Mesenchymal stem cell (in vitro differentiated cells and primary cell): Measurements from ENCODE around the gene KYAT1.
A peak's percentile ranks its signal among the peaks of the same experiment; 100 is the strongest.

Experiments used
- DNase-seq: peaks from one replicate; pipeline ENCODE4 v3.0.0-alpha.2; 2013
- H2AFZ ChIP-seq: one replicate; pipeline ENCODE4 v1.6.1; 2013; ENCODE audit warnings: low read depth, mild to moderate bottlenecking, control low read depth, inconsistent platforms, low read length, moderate library complexity
- H2AK5ac ChIP-seq: 2 replicates; pipeline ENCODE4 v1.6.1; 2013; ENCODE audit warnings: low read length, moderate library complexity, mild to moderate bottlenecking, inconsistent platforms; ENCODE audit not compliant: severe bottlenecking
- H2BK120ac ChIP-seq: one replicate; pipeline ENCODE4 v1.6.1; 2013; ENCODE audit warnings: low read depth, mild to moderate bottlenecking, inconsistent platforms, low read length, moderate library complexity
- H2BK12ac ChIP-seq, 2 experiments: one replicate each; pipeline ENCODE4 v1.6.1; 2013; ENCODE audit warnings: inconsistent platforms in 2 of 2, low read length in 2 of 2, mild to moderate bottlenecking in 2 of 2, moderate library complexity in 2 of 2, control low read depth in 1 of 2
- H2BK15ac ChIP-seq: one replicate; pipeline ENCODE4 v1.6.1; 2013; ENCODE audit warnings: mild to moderate bottlenecking, low read depth, inconsistent platforms; ENCODE audit not compliant: poor library complexity, severe bottlenecking
- H2BK5ac ChIP-seq: 2 replicates; pipeline ENCODE4 v1.6.1; 2013; ENCODE audit warnings: low read depth, mild to moderate bottlenecking, low read length, control low read depth, inconsistent platforms; ENCODE audit not compliant: poor library complexity, severe bottlenecking
- H3K14ac ChIP-seq, 2 experiments: one replicate each; pipeline ENCODE4 v1.6.1; 2013; ENCODE audit warnings: inconsistent platforms in 2 of 2, low read length in 2 of 2, control low read depth in 1 of 2, mild to moderate bottlenecking in 1 of 2, moderate library complexity in 1 of 2
- H3K18ac ChIP-seq, 2 experiments: one replicate each; pipeline ENCODE4 v1.6.1; 2013; ENCODE audit warnings: inconsistent platforms in 2 of 2, low read length in 2 of 2, control low read depth in 1 of 2, low read depth in 1 of 2, mild to moderate bottlenecking in 1 of 2
- H3K23ac ChIP-seq, 2 experiments: one replicate each; pipeline ENCODE4 v1.6.1; 2013; ENCODE audit warnings: inconsistent platforms in 2 of 2, low read length in 2 of 2, mild to moderate bottlenecking in 2 of 2, moderate library complexity in 2 of 2, control low read depth in 1 of 2
- H3K27ac ChIP-seq: 2 replicates; pipeline ENCODE4 v1.5.1; 2013; ENCODE audit warnings: mild to moderate bottlenecking, moderate library complexity, low read length, control low read depth, inconsistent platforms; ENCODE audit not compliant: poor library complexity, severe bottlenecking
- H3K27me3 ChIP-seq, 2 experiments: 2 replicates each; pipeline versions ENCODE4 v1.6.1 to v1.7.0; 2013; ENCODE audit warnings: low read length in 2 of 2, mild to moderate bottlenecking in 2 of 2, moderate library complexity in 2 of 2, control low read depth in 1 of 2, inconsistent platforms in 1 of 2; ENCODE audit not compliant: control insufficient read depth in 1 of 2, insufficient read depth in 1 of 2
- H3K36me3 ChIP-seq, 2 experiments: 2 replicates each; pipeline versions ENCODE4 v1.6.1 to v1.7.0; 2013; ENCODE audit warnings: low read length in 2 of 2, control low read depth in 1 of 2, inconsistent platforms in 1 of 2, low read depth in 1 of 2, mild to moderate bottlenecking in 1 of 2; ENCODE audit not compliant: insufficient read depth in 2 of 2, control insufficient read depth in 1 of 2
- H3K4ac ChIP-seq, 2 experiments: one replicate each; pipeline ENCODE4 v1.6.1; 2013; ENCODE audit warnings: inconsistent platforms in 2 of 2, low read length in 2 of 2, mild to moderate bottlenecking in 2 of 2, moderate library complexity in 2 of 2, control low read depth in 1 of 2, low read depth in 1 of 2
- H3K4me1 ChIP-seq: 2 replicates; pipeline ENCODE4 v1.6.1; 2013; ENCODE audit warnings: low read depth, low read length, control low read depth; ENCODE audit not compliant: control insufficient read depth, insufficient read depth
- H3K4me2 ChIP-seq: 2 replicates; pipeline ENCODE4 v1.6.1; 2013; ENCODE audit warnings: low read length, mild to moderate bottlenecking, inconsistent platforms; ENCODE audit not compliant: poor library complexity, severe bottlenecking
- H3K4me3 ChIP-seq, 2 experiments: 2 replicates each; pipeline versions ENCODE4 v1.5.1 to v1.7.0; 2013; ENCODE audit warnings: low read length in 2 of 2, mild to moderate bottlenecking in 2 of 2, control low read depth in 1 of 2, low read depth in 1 of 2; ENCODE audit not compliant: insufficient read depth in 1 of 2
- H3K79me1 ChIP-seq: replicated peaks from 2 replicates; pipeline ENCODE4 v1.6.1; 2013; ENCODE audit warnings: mild to moderate bottlenecking, control low read depth, low read length, inconsistent platforms; ENCODE audit not compliant: poor library complexity, severe bottlenecking
- H3K9ac ChIP-seq: 2 replicates; pipeline ENCODE4 v1.7.0; 2013; ENCODE audit warnings: mild to moderate bottlenecking, low read length, moderate library complexity
- H3K9me3 ChIP-seq: 2 replicates; pipeline ENCODE4 v1.7.0; 2013; ENCODE audit warnings: mild to moderate bottlenecking, low read length; ENCODE audit not compliant: control insufficient read depth
- H4K8ac ChIP-seq: one replicate; pipeline ENCODE4 v1.6.1; 2013; ENCODE audit warnings: inconsistent platforms, mild to moderate bottlenecking, low read length, moderate library complexity
- H4K91ac ChIP-seq: one replicate; pipeline ENCODE4 v1.6.1; 2013; ENCODE audit warnings: mild to moderate bottlenecking, low read length, inconsistent platforms
- WGBS: methylation state at CpG from one replicate; pipeline ENCODE4 v1.1.7; 2013; ENCODE audit warnings: mixed read lengths; 5-methylcytosine and 5-hydroxymethylcytosine counted together

KYAT1 gene

GRCh38 chr9:128790536-128790935 is 91.2 kb downstream of the KYAT1 start:
- Histone ChIP-seq H3K4me2 (no peak overlapping the region), H2BK12ac (no peak overlapping the region), H3K18ac (no peak overlapping the region), H3K36me3 (peaks cover 52% of the 10 kb centered on the region in 2 experiments), H2AK5ac (no peak overlapping the region), H3K4me1 (peaks cover 12% of the 10 kb centered on the region), H2BK15ac (no peak overlapping the region), H2AFZ (no peak overlapping the region), H3K79me1 (peaks cover 42% of the 10 kb centered on the region), H3K4me3 (no peak overlapping the region), H3K27ac (no peak overlapping the region), H3K14ac (no peak overlapping the region), H3K4ac (no peak overlapping the region), H3K9ac (no peak overlapping the region), H2BK5ac (no peak overlapping the region), H4K8ac (no peak overlapping the region), H3K27me3 (no peaks in the 10 kb centered on the region), H2BK120ac (no peak overlapping the region), H3K23ac (no peak overlapping the region), H4K91ac (no peak overlapping the region), H3K9me3 (no peaks in the 10 kb centered on the region)
- whole genome bisulfite sequencing = 99% methylated on average over 4 of the region's 4 CpGs
- DNase-seq = no peak

GRCh38 chr9:128788445-128788844 is 93.3 kb downstream of the KYAT1 start:
- no peaks in the 10 kb centered on the region for H3K9me3 ChIP-seq
- no peak overlapping the region for H2AFZ ChIP-seq
- no peak overlapping the region for H3K14ac ChIP-seq

GRCh38 chr9:128787659-128788058 is 94.1 kb downstream of the KYAT1 start:
- H3K4me3 ChIP-seq = peak overlapping the region; percentile 98 to 99

More at GRCh38 chr9:128788445-128788844, 93.3 kb downstream of the KYAT1 start:
- Histone ChIP-seq H4K8ac (no peak overlapping the region), H2AK5ac (no peak overlapping the region), H3K4me1 (peaks cover 12% of the 10 kb centered on the region), H3K27me3 (no peaks in the 10 kb centered on the region), H3K23ac (no peak overlapping the region), H2BK5ac (no peak overlapping the region), H3K4me3 (peak overlapping the region in 1 of 2 experiments; percentile 98), H3K79me1 (peaks cover 34% of the 10 kb centered on the region), H3K27ac (no peak overlapping the region), H3K18ac (no peak overlapping the region), H3K4me2 (peak overlapping the region; percentile 98), H2BK15ac (no peak overlapping the region), H2BK120ac (no peak overlapping the region), H3K36me3 (peaks cover 36 to 40% of the 10 kb centered on the region in 2 experiments), H2BK12ac (no peak overlapping the region), H3K9ac (peak overlapping the region; percentile 94), H3K4ac (no peak overlapping the region), H4K91ac (no peak overlapping the region)
- WGBS = 100% methylated on average over 1 of the region's 1 CpG
- no peak for DNase-seq

GRCh38 chr9:128786681-128787601 is 94.8 kb downstream of the KYAT1 start, which contains the start of gene TBC1D13:
TBC1D13 (plus strand) TSS chr9:128787253; CDS start chr9:128787354, 101 bp downstream.
- peak within 1 kb of the TSS in 1 of 2 experiments; percentile 94 for H3K23ac ChIP-seq
- peak within 1 kb of the TSS; percentile 96 for H4K91ac ChIP-seq
- H3K36me3 ChIP-seq = peaks cover 21 to 25% of the 10 kb centered on the region in 2 experiments
- peak within 1 kb of the TSS; percentile 98 for H3K4me2 ChIP-seq
- H2BK120ac ChIP-seq = peak within 1 kb of the TSS; percentile 36
- peak within 1 kb of the TSS; percentile 76 for H2BK15ac ChIP-seq
- peak within 1 kb of the TSS; percentile 91 to 100 for H3K18ac ChIP-seq
- no peaks in the 10 kb centered on the region for H3K9me3 ChIP-seq
- H3K4me1 ChIP-seq = peaks cover 14% of the 10 kb centered on the region
- H3K27ac ChIP-seq = peak within 1 kb of the TSS; percentile 79
- peak; percentile 85 for DNase-seq
- peaks cover 22% of the 10 kb centered on the region for H3K79me1 ChIP-seq
- H3K27me3 ChIP-seq = no peaks in the 10 kb centered on the region
- H4K8ac ChIP-seq = peak within 1 kb of the TSS; percentile 88
- 10% methylated on average over 64 of the region's 64 CpGs for WGBS
- peak within 1 kb of the TSS; percentile 98 to 99 for H3K4me3 ChIP-seq
- H3K4ac ChIP-seq = peak within 1 kb of the TSS; percentile 73 to 99
- H3K14ac ChIP-seq = peak within 1 kb of the TSS in 1 of 2 experiments; percentile 99
- peak within 1 kb of the TSS; percentile 47 for H2AK5ac ChIP-seq
- peak within 1 kb of the TSS; percentile 95 for H2AFZ ChIP-seq
- H3K9ac ChIP-seq = peak within 1 kb of the TSS; percentile 94
- peak within 1 kb of the TSS; percentile 38 to 93 for H2BK12ac ChIP-seq
- H2BK5ac ChIP-seq = peak within 1 kb of the TSS; percentile 5

More at GRCh38 chr9:128787659-128788058, 94.1 kb downstream of the KYAT1 start:
- Histone ChIP-seq H3K36me3 (peaks cover 29 to 32% of the 10 kb centered on the region in 2 experiments), H3K4ac (peak overlapping the region; percentile 73 to 99), H3K14ac (no peak overlapping the region), H3K18ac (peak overlapping the region in 1 of 2 experiments; percentile 100), H3K79me1 (peaks cover 28% of the 10 kb centered on the region), H2BK120ac (peak overlapping the region; percentile 36), H2AK5ac (no peak overlapping the region), H3K23ac (no peak overlapping the region), H2BK15ac (no peak overlapping the region), H3K9me3 (no peaks in the 10 kb centered on the region), H3K9ac (peak overlapping the region; percentile 94), H2AFZ (peak overlapping the region; percentile 95), H4K91ac (no peak overlapping the region), H2BK12ac (no peak overlapping the region), H4K8ac (peak overlapping the region; percentile 88), H2BK5ac (no peak overlapping the region), H3K4me1 (peaks cover 14% of the 10 kb centered on the region), H3K4me2 (peak overlapping the region; percentile 98), H3K27me3 (no peaks in the 10 kb centered on the region), H3K27ac (peak overlapping the region; percentile 79)
- peak; percentile 38 for DNase-seq
- WGBS = 8% methylated on average over 6 of the region's 7 CpGs
